ENCODE data around the gene ACSF3. TPM values are rescaled to one million over a fixed set of nuclear protein-coding genes. Genes with fewer than 3 reads are reported as not detected.

The ACSF3 gene
- total RNA-seq, 1 experiment from 2014 or later = 39.2 TPM

DNA sequence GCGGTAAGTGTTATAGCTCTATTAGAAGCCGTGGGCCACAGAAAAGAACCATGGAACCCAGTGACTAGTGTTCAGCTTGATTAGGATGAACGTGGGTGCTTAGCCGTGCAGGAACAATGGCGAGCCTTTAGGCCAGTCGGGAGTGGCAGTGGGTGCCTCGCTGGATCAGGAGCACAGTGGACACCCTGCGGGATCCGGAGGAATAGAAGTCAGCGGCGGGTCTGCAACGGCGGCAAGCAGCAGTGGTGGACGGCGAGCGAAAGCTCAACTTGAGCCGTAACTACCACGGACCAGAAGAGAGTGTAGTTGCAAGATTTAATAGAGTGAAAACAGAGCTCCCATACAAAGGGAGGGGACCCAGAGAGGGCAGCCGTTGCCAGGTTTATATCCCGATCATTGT is 40.6 kb downstream of the ACSF3 start:
- TF ChIP-seq, protein P1, sequence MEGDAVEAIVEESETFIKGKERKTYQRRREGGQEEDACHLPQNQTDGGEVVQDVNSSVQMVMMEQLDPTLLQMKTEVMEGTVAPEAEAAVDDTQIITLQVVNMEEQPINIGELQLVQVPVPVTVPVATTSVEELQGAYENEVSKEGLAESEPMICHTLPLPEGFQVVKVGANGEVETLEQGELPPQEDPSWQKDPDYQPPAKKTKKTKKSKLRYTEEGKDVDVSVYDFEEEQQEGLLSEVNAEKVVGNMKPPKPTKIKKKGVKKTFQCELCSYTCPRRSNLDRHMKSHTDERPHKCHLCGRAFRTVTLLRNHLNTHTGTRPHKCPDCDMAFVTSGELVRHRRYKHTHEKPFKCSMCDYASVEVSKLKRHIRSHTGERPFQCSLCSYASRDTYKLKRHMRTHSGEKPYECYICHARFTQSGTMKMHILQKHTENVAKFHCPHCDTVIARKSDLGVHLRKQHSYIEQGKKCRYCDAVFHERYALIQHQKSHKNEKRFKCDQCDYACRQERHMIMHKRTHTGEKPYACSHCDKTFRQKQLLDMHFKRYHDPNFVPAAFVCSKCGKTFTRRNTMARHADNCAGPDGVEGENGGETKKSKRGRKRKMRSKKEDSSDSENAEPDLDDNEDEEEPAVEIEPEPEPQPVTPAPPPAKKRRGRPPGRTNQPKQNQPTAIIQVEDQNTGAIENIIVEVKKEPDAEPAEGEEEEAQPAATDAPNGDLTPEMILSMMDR (IDR thresholded peaks at IDR 0.05; ENCODE audit: unreplicated experiment) = no peak
- Mint-ChIP-seq H3K27ac (ENCODE audit: low read depth, unreplicated experiment) (no peak overlapping the region), H3K27me3 (ENCODE audit: insufficient read depth, unreplicated experiment) (no peaks in the 10 kb centered on the region), H3K9me3 (ENCODE audit: unreplicated experiment) (peaks cover 7% of the 10 kb centered on the region), H3K4me1 (ENCODE audit: insufficient read depth, unreplicated experiment) (no peaks in the 10 kb centered on the region), H3K36me3 (ENCODE audit: insufficient read depth, unreplicated experiment) (peaks cover 42% of the 10 kb centered on the region), H3K4me3 (ENCODE audit: unreplicated experiment) (no peak overlapping the region)
- CTCF ChIA-PET = no interaction called here
- intact Hi-C loops (cut with micrococcal nuclease) = no loop called here
- DNase-seq (ENCODE audit: unreplicated experiment) = no peak
- POLR2A ChIA-PET = no interaction called here
- no TSS peak for BruUV-seq (replicated peaks)

DNA sequence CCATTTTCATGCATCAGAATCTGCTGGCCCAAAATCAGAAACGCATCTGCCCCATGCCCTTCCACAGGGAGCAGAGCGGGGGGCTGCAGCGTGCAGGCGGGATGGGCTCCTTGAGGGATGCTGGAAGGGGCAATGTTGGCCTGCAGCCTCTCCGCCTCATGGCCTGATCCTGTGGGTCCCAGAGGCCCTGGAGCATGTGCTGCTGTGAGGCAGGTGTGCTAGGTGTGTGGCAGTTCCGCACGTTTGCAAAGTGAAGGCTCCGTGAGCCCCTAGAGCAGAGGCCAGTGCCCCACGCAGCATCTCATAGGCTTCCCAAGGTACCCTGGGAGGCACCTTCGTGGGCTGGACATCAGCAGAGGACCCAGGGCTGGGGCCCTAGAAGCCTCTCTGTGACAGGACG is 41.5 kb downstream of the ACSF3 start:
- Mint-ChIP-seq H3K9me3 (ENCODE audit: unreplicated experiment) (no peaks in the 10 kb centered on the region), H3K4me3 (ENCODE audit: unreplicated experiment) (no peak overlapping the region), H3K4me1 (ENCODE audit: insufficient read depth, unreplicated experiment) (no peaks in the 10 kb centered on the region), H3K36me3 (ENCODE audit: insufficient read depth, unreplicated experiment) (peaks cover 45% of the 10 kb centered on the region), H3K27me3 (ENCODE audit: insufficient read depth, unreplicated experiment) (no peaks in the 10 kb centered on the region), H3K27ac (ENCODE audit: low read depth, unreplicated experiment) (no peak overlapping the region)
- intact Hi-C loops (cut with micrococcal nuclease) = no loop called here
- TF ChIP-seq, protein P1 (IDR thresholded peaks at IDR 0.05; ENCODE audit: unreplicated experiment) = no peak
- ChIA-PET POLR2A (no interaction called here), CTCF (no interaction called here)
- no TSS peak for BruUV-seq (replicated peaks)
- no peak for DNase-seq (ENCODE audit: unreplicated experiment)

DNA sequence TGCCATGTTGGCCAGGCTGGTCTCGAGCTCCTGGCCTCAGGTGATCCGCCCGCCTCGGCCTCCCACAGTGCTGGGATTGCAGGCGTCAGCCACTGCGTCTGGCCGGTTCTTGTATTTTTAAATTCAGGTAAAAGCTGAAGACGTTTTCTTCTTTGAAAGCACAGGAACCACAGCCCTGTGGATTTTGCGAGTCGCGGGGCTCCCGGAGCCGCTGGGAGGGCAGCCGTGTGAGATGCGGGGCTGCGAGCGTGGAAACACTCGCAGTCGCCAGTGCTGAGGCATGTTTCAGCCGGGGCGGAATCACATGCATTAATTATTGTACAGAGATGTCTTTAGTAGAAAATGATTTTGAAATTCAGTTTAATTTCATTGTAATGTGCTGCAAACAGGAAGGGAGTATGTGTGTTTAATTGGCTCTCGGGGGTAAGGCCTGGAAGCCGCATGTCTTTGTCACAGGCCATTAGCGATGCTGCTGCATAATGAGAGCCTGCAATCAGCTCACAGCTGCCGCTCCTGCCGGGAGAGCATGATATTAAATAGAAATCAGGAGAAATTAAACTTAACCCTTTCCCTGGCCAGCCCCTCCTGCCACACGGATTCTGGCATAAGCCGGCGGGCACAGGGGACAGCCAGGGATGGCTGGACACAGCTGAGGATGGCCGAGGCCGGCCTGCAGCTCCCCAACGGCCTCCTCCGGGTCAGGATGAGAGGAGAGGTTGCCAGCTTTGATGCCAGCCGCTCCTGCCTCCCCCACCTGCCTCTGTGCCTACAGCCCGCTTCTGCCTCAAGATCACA is 42.5 kb downstream of the ACSF3 start:
- Mint-ChIP-seq H3K4me1 (ENCODE audit: insufficient read depth, unreplicated experiment) (no peaks in the 10 kb centered on the region), H3K36me3 (ENCODE audit: insufficient read depth, unreplicated experiment) (peaks cover 41% of the 10 kb centered on the region), H3K27ac (ENCODE audit: low read depth, unreplicated experiment) (no peak overlapping the region), H3K9me3 (ENCODE audit: unreplicated experiment) (no peaks in the 10 kb centered on the region), H3K4me3 (ENCODE audit: unreplicated experiment) (no peak overlapping the region), H3K27me3 (ENCODE audit: insufficient read depth, unreplicated experiment) (no peaks in the 10 kb centered on the region)
- TF ChIP-seq, protein P1 (IDR thresholded peaks at IDR 0.05; ENCODE audit: unreplicated experiment) = no peak
- BruUV-seq (replicated peaks) = no TSS peak
- intact Hi-C loops (cut with micrococcal nuclease) = no loop called here
- CTCF ChIA-PET = no interaction called here
- DNase-seq (ENCODE audit: unreplicated experiment) = no peak
- POLR2A ChIA-PET = no interaction called here

DNA sequence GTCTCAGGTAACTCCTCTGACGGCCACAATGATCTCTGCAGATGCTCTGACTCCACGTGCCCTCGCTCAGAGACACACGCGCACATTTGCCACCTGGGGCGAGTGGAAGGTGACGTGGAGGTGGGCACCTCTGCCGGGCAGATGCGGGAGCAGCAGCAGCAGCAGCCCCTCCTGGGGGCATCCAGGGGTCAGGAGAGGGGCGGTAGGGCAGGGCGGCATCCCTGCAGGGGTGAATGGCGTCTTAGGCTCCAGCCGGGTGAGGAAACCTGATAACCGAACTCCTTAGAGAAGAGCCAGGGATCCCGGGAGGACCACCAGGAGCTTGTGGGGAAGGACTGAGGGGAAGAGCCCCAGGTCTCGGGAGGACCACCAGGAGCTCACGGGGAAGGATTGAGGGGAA is 43.3 kb downstream of the ACSF3 start:
- peaks cover 36% of the 10 kb centered on the region for H3K36me3 Mint-ChIP-seq (ENCODE audit: insufficient read depth, unreplicated experiment)

More for the DNA sequence above, 43.3 kb downstream of the ACSF3 start:
- Mint-ChIP-seq H3K27ac (ENCODE audit: low read depth, unreplicated experiment) (no peak overlapping the region), H3K9me3 (ENCODE audit: unreplicated experiment) (no peaks in the 10 kb centered on the region), H3K4me3 (ENCODE audit: unreplicated experiment) (no peak overlapping the region), H3K4me1 (ENCODE audit: insufficient read depth, unreplicated experiment) (no peaks in the 10 kb centered on the region), H3K27me3 (ENCODE audit: insufficient read depth, unreplicated experiment) (no peaks in the 10 kb centered on the region)
- POLR2A ChIA-PET = no interaction called here
- DNase-seq (ENCODE audit: unreplicated experiment) = no peak
- TF ChIP-seq, protein P1 (IDR thresholded peaks at IDR 0.05; ENCODE audit: unreplicated experiment) = no peak
- CTCF ChIA-PET = interaction anchor here (0.6 kb wide), 1 partner anchor 29 kb away, joined by 4 read pairs; no protein-coding TSS in a partner anchor
- intact Hi-C loops (cut with micrococcal nuclease) = no loop called here
- BruUV-seq (replicated peaks) = no TSS peak

Measured in MCF 10A (cell line).